Measurements from ENCODE around the gene DYRK3. TPM values are rescaled to one million over a fixed set of nuclear protein-coding genes. Genes with fewer than 3 reads are reported as not detected.

DYRK3 gene
- total and polyA plus RNA-seq, 2 experiments from 2014 or later: 18.2 to 31.5 TPM

DNA sequence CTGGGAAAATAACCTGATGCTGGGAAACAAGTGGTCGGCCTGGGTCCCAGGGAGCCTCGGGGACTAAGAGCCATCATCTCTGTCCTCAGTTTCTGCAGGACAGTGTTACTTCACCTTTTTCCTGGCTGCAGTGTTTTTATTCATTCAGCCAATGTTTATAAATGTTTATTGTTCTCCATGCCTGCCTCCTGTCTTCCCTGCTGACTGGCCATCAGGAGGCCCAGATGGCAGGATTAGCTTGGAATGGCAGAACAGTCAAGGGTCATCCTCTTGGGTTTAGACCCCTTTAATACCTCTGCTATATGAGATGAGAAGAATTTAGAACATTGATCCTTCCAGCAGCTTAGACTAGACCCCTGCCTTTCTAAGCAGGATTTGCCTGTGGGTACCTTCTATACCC, 62.7 kb downstream of the DYRK3 start:
- TF ChIP-seq EZH2phosphoT487 (IDR thresholded peaks at IDR 0.05; ENCODE audit: insufficient read depth, low read depth) (no peak), EZH2 (IDR thresholded peaks at IDR 0.05; ENCODE audit: insufficient read depth, poor library complexity, severe bottlenecking) (no peak)

More for the DNA sequence above, 62.7 kb downstream of the DYRK3 start:
- 94 to 96% methylated on average over 2 of the region's 2 CpGs for whole genome bisulfite sequencing, 2 experiments (ENCODE audit: low coverage in 1 of 2, low lambda C conversion rate in 2 of 2, missing lambda C conversion rate in 2 of 2)
- peaks cover 7% of the 10 kb centered on the region; the same call in 1 of the 2 replicates for H4K20me1 ChIP-seq (ENCODE audit: insufficient read depth)
- no peak overlapping the region for H3K4me3 ChIP-seq
- H3K27me3 ChIP-seq (replicated peaks; ENCODE audit: insufficient read depth): no peaks in the 10 kb centered on the region
- H3K9ac ChIP-seq: no peak overlapping the region
- H3K27ac ChIP-seq: no peak overlapping the region
- H3K9me3 ChIP-seq (ENCODE audit: low read depth): no peaks in the 10 kb centered on the region
- H2AFZ ChIP-seq: no peak overlapping the region
- H3K9me2 ChIP-seq (ENCODE audit: insufficient read depth): no peaks in the 10 kb centered on the region
- in situ Hi-C loops (cut with MboI): no loop called here
- H3K36me3 ChIP-seq (ENCODE audit: low read depth): no peaks in the 10 kb centered on the region
- H3K79me2 ChIP-seq (ENCODE audit: insufficient read depth): peaks cover 100% of the 10 kb centered on the region
- peaks cover 16% of the 10 kb centered on the region for H3F3A ChIP-seq (ENCODE audit: insufficient read depth)
- DNase-seq: no peak
- no peak overlapping the region for H3K4me2 ChIP-seq (ENCODE audit: unreplicated experiment)
- peaks cover 35% of the 10 kb centered on the region for H3K4me1 ChIP-seq (ENCODE audit: insufficient read depth)

Other genes starting within 250 kb of the DYRK3 start
- gene IKBKE, start 165.1 kb upstream of the DYRK3 start, total RNA-seq (2014; rRNA removed; shearing (Covaris generic)): 12.5 and 17.7 TPM in 2 replicates
- 13.4 and 14.5 TPM in 2 replicates for gene IKBKE, start 165.1 kb upstream of the DYRK3 start, polyA plus RNA-seq (2016; fragmentation: Nextera tagmentation; extraction: Ambion mirVana)
- gene RASSF5, start 128.0 kb upstream of the DYRK3 start, total RNA-seq (2014; rRNA removed; shearing (Covaris generic)): 0.22 and 0.89 TPM in 2 replicates
- gene RASSF5, start 128.0 kb upstream of the DYRK3 start, polyA plus RNA-seq (2016; fragmentation: Nextera tagmentation; extraction: Ambion mirVana): 0.28 and 0.48 TPM in 2 replicates
- gene EIF2D, start 23.1 kb upstream of the DYRK3 start, total RNA-seq (2014; rRNA removed; shearing (Covaris generic)): 46.7 and 53.4 TPM in 2 replicates
- gene EIF2D, start 23.1 kb upstream of the DYRK3 start, polyA plus RNA-seq (2016; fragmentation: Nextera tagmentation; extraction: Ambion mirVana): 31.2 and 31.4 TPM in 2 replicates
- 50.6 and 63.3 TPM in 2 replicates for gene MAPKAPK2, start 49.4 kb downstream of the DYRK3 start, total RNA-seq (2014; rRNA removed; shearing (Covaris generic))
- gene MAPKAPK2, start 49.4 kb downstream of the DYRK3 start, polyA plus RNA-seq (2016; fragmentation: Nextera tagmentation; extraction: Ambion mirVana): 7.5 and 8.8 TPM in 2 replicates
- gene IL19, start 135.2 kb downstream of the DYRK3 start, total RNA-seq (2014; rRNA removed; shearing (Covaris generic)): not detected in 2 replicates
- gene IL19, start 135.2 kb downstream of the DYRK3 start, polyA plus RNA-seq (2016; fragmentation: Nextera tagmentation; extraction: Ambion mirVana): not detected in 2 replicates
- not detected in 2 replicates for gene IL10, start 137.0 kb downstream of the DYRK3 start, total RNA-seq (2014; rRNA removed; shearing (Covaris generic))
- not detected in 2 replicates for gene IL10, start 137.0 kb downstream of the DYRK3 start, polyA plus RNA-seq (2016; fragmentation: Nextera tagmentation; extraction: Ambion mirVana)
- gene IL20, start 230.1 kb downstream of the DYRK3 start, total RNA-seq (2014; rRNA removed; shearing (Covaris generic)): 0.25 TPM in 1 of 2 replicates, not detected in the other
- gene IL20, start 230.1 kb downstream of the DYRK3 start, polyA plus RNA-seq (2016; fragmentation: Nextera tagmentation; extraction: Ambion mirVana): not detected in 2 replicates